SK-N-SH treated with all-trans-retinoic acid at 6 μM for 48 hours (cell line): ENCODE data around the gene SEMG2.

ENCODE experiments used
- ARNTL ChIP-seq: fragments of 450-650 bp; formaldehyde crosslinking; IDR thresholded peaks from 2 replicates; pipeline ENCODE4 v1.5.0; 2020; ENCODE audit warnings: low read depth, mild to moderate bottlenecking, moderate library complexity, borderline replicate concordance
- CREB5 ChIP-seq: fragments of 250-450 bp; sonication (Bioruptor Pico); IDR thresholded peaks from 2 replicates; pipeline ENCODE4 v1.5.1; 2020; ENCODE audit warnings: low read depth, mild to moderate bottlenecking, moderate library complexity
- CSRNP3 ChIP-seq: fragments of 250-450 bp; sonication (Bioruptor Pico); IDR thresholded peaks from 2 replicates; pipeline ENCODE4 v1.5.1; 2021; ENCODE audit warnings: mild to moderate bottlenecking, moderate library complexity
- GLIS3 ChIP-seq: fragments of 250-450 bp; sonication (Bioruptor Pico); IDR thresholded peaks from 2 replicates; pipeline ENCODE4 v1.5.0; 2020; ENCODE audit warnings: mild to moderate bottlenecking, moderate library complexity
- ISL1 ChIP-seq: fragments of 250-450 bp; sonication (Bioruptor Pico); IDR thresholded peaks from 2 replicates; pipeline ENCODE4 v2.1.2; 2022; ENCODE audit warnings: mild to moderate bottlenecking, moderate library complexity
- OSR1 ChIP-seq: fragments of 250-450 bp; sonication (Bioruptor Pico); IDR thresholded peaks from 2 replicates; pipeline ENCODE4 v1.8.0; 2022; ENCODE audit warnings: moderate library complexity, mild to moderate bottlenecking, inconsistent platforms
- PATZ1 ChIP-seq: fragments of 250-450 bp; sonication (Bioruptor Pico); IDR thresholded peaks from 2 replicates; pipeline ENCODE4 v1.8.0; 2020; ENCODE audit warnings: mild to moderate bottlenecking, moderate library complexity, borderline replicate concordance
- RARB ChIP-seq: fragments of 250-450 bp; sonication (Bioruptor Pico); IDR thresholded peaks from 2 replicates; pipeline ENCODE4 v1.8.0; 2021; ENCODE audit warnings: mild to moderate bottlenecking, moderate library complexity
- TSHZ2 ChIP-seq: fragments of 250-450 bp; sonication (Bioruptor Pico); IDR thresholded peaks from 2 replicates; pipeline ENCODE4 v1.5.0; 2020; ENCODE audit warnings: mild to moderate bottlenecking, moderate library complexity
- ZFP3 ChIP-seq: fragments of 250-450 bp; sonication (Bioruptor Pico); IDR thresholded peaks from 2 replicates; pipeline ENCODE4 v1.5.0; 2020; ENCODE audit warnings: mild to moderate bottlenecking, moderate library complexity
- ZFP30 ChIP-seq: fragments of 450-650 bp; formaldehyde crosslinking; IDR thresholded peaks from 2 replicates; pipeline ENCODE4 v1.5.0; 2022; ENCODE audit warnings: mild to moderate bottlenecking, moderate library complexity
- ZNF8 ChIP-seq: fragments of 450-650 bp; formaldehyde crosslinking; IDR thresholded peaks from 2 replicates; pipeline ENCODE4 v1.5.0; 2020; ENCODE audit warnings: mild to moderate bottlenecking, moderate library complexity

DNA sequence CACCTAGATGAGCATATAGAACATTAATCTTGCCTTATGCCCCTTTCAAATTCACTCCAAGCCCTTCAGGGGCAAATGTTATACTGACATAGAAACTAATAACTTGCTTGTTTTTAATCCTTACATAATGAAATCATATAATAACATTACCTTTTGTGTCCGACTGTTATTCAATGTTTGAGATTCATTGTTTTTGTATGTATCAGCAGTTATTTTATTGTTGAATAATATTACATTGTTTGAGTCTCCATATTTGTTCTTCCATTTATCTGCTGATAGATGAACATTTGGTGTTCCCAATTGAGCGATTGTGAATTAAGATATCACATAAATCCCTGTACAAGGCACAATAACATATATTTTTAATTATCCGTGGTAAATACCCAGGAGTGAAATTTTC is 8.3 kb upstream of the SEMG2 start:
- TF ChIP-seq PATZ1 (CRISPR knock-in tag) (no peak), ZFP30 (CRISPR knock-in tag) (no peak), CSRNP3 (no peak), ARNTL (no peak), ZFP3 (CRISPR knock-in tag) (no peak), GLIS3 (CRISPR knock-in tag) (no peak), ISL1 (CRISPR knock-in tag) (no peak), ZNF8 (CRISPR knock-in tag) (no peak), TSHZ2 (CRISPR knock-in tag) (no peak), OSR1 (no peak), CREB5 (CRISPR knock-in tag) (no peak), RARB (CRISPR knock-in tag) (no peak)
